HepG2 (cell line): ENCODE results near the gene VSX1. TPM values are rescaled to one million over a fixed set of nuclear protein-coding genes. Genes with fewer than 3 reads are reported as not detected.

ENCODE experiments used
- AHDC1 ChIP-seq: sonication (generic); formaldehyde crosslinking; IDR thresholded peaks from 2 replicates; pipeline ENCODE4 v1.5.1; 2020; ENCODE audit warnings: mild to moderate bottlenecking, missing genetic modification reagents, borderline replicate concordance
- RERE ChIP-seq: IDR thresholded peaks from 2 replicates; pipeline ENCODE4 v1.6.1; 2016; ENCODE audit warnings: low read depth, missing genetic modification reagents, missing compliant biosample characterization
- TAF1 ChIP-seq: sonication (generic); formaldehyde crosslinking; IDR thresholded peaks from 2 replicates; pipeline ENCODE4 v1.4.0; 2020; ENCODE audit warnings: missing genetic modification reagents
- TEAD3 ChIP-seq: optimal IDR thresholded peaks from 2 replicates; pipeline ENCODE3; 2016; ENCODE audit warnings: borderline replicate concordance
- TOE1 ChIP-seq: sonication (generic); formaldehyde crosslinking; IDR thresholded peaks from 2 replicates; pipeline ENCODE4 v1.4.0; 2020; ENCODE audit warnings: mild to moderate bottlenecking, missing genetic modification reagents
- U2AF2 ChIP-seq: fragments of 200-400 bp; formaldehyde crosslinking; IDR thresholded peaks from 2 replicates; pipeline ENCODE4 v1.6.1; 2017; ENCODE audit warnings: low read depth, mild to moderate bottlenecking, low read length
- XBP1 ChIP-seq: sonication (generic); formaldehyde crosslinking; IDR thresholded peaks from 2 replicates; pipeline ENCODE4 v1.5.0; 2020; ENCODE audit warnings: missing genetic modification reagents
- ZNF256 ChIP-seq: sonication (generic); formaldehyde crosslinking; conservative IDR thresholded peaks from 2 replicates; pipeline ENCODE4 v1.4.0; 2020; ENCODE audit warnings: missing genetic modification reagents
- ZNF468 ChIP-seq: sonication (generic); formaldehyde crosslinking; IDR thresholded peaks from 2 replicates; pipeline ENCODE4 v1.8.0; 2022; ENCODE audit warnings: mild to moderate bottlenecking, moderate library complexity, missing genetic modification reagents
- polyA plus RNA-seq, 8 experiments: library from polyadenylated mRNA; depleted of rRNA in 3 of 8; stranded (reverse) in 7 of 8; unstranded in 1 of 8; fragments of >200 nt; fragmentation: Illumina TruSeq in 4 of 8; extraction: Trizol in 4 of 8; gene quantifications; 2 replicates each; pipeline versions ENCODE4 v1.2.1 to v1.2.3, GENCODE V29; 2011 to 2016; ENCODE audit warnings: low read depth in 4 of 8, missing spikeins in 1 of 8, mixed read lengths in 1 of 8; ENCODE audit not compliant: insufficient read depth in 1 of 8
- total RNA-seq, 5 experiments: library from RNA; depleted of rRNA; stranded (reverse); fragments of >200 nt; fragmentation: Illumina TruSeq; extraction: Trizol; gene quantifications; 2 replicates each; pipeline ENCODE4 v1.2.3, GENCODE V29; 2016; ENCODE audit warnings: low read depth in 1 of 5
- TF ChIP-seq, protein P1 (sequence below): IDR thresholded peaks from 2 replicates; pipeline ENCODE4 v1.6.1; 2016; ENCODE audit warnings: control low read depth
- TF ChIP-seq, protein P2 (sequence below): sonication (generic); formaldehyde crosslinking; IDR thresholded peaks from 2 replicates; pipeline ENCODE4 v1.4.0; 2020; ENCODE audit warnings: mild to moderate bottlenecking, missing genetic modification reagents, borderline replicate concordance

VSX1 gene
- total and polyA plus RNA-seq, 2 of the 13 experiments (the other 11 are each of a cell fraction or from before 2014, with no cell fraction given): 0.04 TPM; not detected in 1

DNA sequence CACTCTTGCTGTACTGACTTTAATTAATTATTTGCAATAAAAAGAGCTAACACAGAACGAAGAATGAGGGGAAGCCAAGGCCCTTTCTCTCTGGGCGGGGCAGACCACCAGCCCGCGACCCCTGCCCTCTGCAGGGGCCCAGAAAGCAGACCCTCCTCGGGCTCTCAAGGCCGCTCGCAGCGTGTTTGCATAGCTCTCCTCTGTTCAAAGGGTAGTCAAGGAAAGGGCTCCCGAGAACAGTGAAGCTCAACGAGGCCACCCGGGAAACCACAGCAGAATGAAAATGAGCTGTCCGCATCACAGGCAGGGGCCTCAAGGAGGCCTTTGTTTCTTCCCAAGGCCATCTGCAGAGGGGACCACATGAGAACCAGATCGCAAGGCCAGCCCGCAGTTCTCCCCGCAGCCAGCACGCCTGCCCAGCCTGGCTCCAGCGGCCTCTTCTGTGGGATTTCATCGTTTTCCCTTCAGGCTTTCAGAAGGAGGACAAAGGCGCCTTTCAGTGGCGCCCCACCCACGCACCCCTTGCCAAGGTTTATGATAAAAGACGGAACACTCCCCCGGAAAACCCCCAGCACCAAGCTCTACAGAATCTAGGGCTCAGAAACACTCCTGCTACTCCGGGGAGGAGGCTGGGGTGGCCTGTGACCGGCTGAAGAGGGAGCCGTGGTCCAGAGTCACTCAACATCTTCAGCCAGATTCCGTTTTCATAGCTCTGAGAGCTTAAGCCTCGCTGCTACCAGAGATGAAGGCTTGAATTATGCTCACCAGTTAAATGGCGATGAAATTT, 49.3 kb downstream of the VSX1 start (continued):
- no peak for TF ChIP-seq RERE (CRISPR knock-in tag)
- TF ChIP-seq ZNF468 (CRISPR knock-in tag): no peak
- no peak for TF ChIP-seq TAF1 (CRISPR knock-in tag)
- no peak for TF ChIP-seq XBP1 (CRISPR knock-in tag)
- no peak for TF ChIP-seq AHDC1
- TF ChIP-seq, protein P1, sequence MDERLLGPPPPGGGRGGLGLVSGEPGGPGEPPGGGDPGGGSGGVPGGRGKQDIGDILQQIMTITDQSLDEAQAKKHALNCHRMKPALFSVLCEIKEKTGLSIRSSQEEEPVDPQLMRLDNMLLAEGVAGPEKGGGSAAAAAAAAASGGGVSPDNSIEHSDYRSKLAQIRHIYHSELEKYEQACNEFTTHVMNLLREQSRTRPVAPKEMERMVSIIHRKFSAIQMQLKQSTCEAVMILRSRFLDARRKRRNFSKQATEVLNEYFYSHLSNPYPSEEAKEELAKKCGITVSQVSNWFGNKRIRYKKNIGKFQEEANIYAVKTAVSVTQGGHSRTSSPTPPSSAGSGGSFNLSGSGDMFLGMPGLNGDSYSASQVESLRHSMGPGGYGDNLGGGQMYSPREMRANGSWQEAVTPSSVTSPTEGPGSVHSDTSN (CRISPR knock-in tag): no peak
- no peak for TF ChIP-seq TOE1 (CRISPR knock-in tag)
- TF ChIP-seq, protein P2, sequence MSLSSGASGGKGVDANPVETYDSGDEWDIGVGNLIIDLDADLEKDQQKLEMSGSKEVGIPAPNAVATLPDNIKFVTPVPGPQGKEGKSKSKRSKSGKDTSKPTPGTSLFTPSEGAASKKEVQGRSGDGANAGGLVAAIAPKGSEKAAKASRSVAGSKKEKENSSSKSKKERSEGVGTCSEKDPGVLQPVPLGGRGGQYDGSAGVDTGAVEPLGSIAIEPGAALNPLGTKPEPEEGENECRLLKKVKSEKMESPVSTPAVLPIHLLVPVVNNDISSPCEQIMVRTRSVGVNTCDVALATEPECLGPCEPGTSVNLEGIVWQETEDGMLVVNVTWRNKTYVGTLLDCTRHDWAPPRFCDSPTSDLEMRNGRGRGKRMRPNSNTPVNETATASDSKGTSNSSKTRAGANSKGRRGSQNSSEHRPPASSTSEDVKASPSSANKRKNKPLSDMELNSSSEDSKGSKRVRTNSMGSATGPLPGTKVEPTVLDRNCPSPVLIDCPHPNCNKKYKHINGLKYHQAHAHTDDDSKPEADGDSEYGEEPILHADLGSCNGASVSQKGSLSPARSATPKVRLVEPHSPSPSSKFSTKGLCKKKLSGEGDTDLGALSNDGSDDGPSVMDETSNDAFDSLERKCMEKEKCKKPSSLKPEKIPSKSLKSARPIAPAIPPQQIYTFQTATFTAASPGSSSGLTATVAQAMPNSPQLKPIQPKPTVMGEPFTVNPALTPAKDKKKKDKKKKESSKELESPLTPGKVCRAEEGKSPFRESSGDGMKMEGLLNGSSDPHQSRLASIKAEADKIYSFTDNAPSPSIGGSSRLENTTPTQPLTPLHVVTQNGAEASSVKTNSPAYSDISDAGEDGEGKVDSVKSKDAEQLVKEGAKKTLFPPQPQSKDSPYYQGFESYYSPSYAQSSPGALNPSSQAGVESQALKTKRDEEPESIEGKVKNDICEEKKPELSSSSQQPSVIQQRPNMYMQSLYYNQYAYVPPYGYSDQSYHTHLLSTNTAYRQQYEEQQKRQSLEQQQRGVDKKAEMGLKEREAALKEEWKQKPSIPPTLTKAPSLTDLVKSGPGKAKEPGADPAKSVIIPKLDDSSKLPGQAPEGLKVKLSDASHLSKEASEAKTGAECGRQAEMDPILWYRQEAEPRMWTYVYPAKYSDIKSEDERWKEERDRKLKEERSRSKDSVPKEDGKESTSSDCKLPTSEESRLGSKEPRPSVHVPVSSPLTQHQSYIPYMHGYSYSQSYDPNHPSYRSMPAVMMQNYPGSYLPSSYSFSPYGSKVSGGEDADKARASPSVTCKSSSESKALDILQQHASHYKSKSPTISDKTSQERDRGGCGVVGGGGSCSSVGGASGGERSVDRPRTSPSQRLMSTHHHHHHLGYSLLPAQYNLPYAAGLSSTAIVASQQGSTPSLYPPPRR: no peak
- TF ChIP-seq ZNF256: no peak
- no peak for TF ChIP-seq U2AF2
- no peak for TF ChIP-seq TEAD3 (CRISPR knock-in tag)
